ELR (cell line): Measurements from ENCODE around the gene SMCO1.
"Not testable (repeated sequence)": the region's sequence is repeated elsewhere in the genome, so short reads cannot be mapped to it uniquely, and the experiment has no call there.

Experiments
- DNase-seq: peaks from one replicate; pipeline ENCODE4 v3.0.0-alpha.2; 2015; ENCODE audit warnings: low read depth

SMCO1 gene, protein sequence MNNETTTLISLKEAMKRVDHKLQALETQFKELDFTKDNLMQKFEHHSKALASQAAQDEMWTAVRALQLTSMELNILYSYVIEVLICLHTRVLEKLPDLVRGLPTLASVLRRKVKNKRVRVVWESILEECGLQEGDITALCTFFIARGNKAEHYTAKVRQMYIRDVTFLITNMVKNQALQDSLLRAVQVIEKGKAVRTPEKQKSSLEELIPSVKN

DNA sequence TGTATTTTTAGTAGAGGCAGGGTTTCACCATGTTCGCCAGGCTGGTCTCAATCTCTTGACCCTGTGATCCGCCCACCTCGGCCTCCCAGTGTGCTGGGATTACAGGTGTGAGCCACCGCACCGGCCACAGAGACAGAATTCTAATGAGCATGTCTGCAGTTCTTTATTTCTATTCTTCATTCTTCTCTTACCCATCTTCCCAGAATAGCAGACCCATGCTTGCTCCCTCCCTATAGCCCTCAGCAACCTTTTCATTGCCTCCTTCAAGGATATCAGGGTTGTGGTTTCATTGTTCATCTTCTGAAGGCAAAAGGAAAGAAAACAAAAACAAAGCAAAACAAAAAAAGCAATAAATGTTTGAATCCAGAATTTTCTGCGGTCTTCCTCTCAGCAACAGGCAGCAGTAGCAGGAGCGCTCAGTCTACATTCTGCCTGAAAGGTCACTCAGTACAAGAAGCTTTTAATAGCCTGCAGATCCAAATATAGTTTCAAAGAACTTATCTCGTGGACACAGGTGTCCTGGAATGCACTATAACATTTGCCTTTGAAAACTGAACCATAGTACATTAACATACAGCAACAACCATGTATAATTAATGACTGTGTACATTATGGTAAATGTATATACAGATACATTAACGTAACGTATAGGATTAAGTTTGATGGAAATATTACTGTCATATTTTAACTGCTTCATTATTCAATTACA lies at the start of gene SMCO1:
Gene SMCO1, minus strand, starts transcription at position 434 of the 709 bp plus-strand sequence. Its CDS starts 137 bp downstream, at position 297.
- DNase-seq: no peak

GRCh38 chr3:196563721-196564225 lies 48.6 kb upstream of the SMCO1 start:
- peak; percentile 76 for DNase-seq

- DNase-seq: peak; percentile 60
Measured at GRCh38 chr3:196559826-196560225, 44.7 kb upstream of the SMCO1 start.

- no peak for DNase-seq
Measured at GRCh38 chr3:196558476-196558875, 43.3 kb upstream of the SMCO1 start.

GRCh38 chr3:196557236-196557635 lies 42.1 kb upstream of the SMCO1 start:
- no peak for DNase-seq

GRCh38 chr3:196555295-196555694 lies 40.1 kb upstream of the SMCO1 start:
- DNase-seq: no peak

DNA sequence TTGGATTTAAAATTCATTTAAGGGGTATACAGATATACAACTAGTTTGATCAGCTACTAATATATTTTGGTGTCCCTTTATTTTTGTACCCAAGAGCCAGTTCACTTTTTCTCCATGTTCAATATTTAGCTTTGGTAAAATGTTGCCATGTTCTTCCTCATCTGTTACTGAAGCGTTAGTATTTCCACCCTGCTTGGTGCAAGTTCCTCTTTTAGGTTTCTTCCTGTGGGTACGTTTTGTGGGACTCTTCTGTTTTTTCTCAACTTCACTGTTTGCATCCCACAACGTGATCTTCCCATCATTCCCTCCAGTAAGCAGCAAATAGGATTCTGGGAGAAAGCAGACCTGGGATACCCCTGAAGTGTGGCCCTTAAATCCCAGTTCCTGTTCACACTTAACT lies 39.1 kb upstream of the SMCO1 start:
- no peak for DNase-seq

GRCh38 chr3:196553551-196553950 lies 38.4 kb upstream of the SMCO1 start:
- DNase-seq: no peak

- no peak for DNase-seq
Measured at GRCh38 chr3:196552253-196552652, 37.1 kb upstream of the SMCO1 start.

DNA sequence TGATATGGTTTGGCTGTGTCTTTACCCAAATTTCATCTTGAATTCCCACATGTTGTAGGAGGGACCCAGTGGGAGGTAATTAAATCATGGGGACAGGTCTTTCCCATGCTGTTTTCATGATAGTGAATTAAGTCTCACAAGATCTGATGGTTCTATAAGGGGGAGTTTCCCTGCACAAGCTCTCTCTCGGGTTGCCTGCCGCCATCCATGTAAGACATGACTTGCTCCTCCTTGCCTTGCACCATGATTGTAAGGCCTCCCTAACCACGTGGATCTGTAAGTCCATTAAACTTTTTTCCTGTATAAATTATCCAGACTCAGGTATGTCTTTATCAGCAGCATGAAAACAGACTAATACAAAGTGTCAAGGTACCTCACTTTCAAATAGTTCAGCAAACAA lies 35.0 kb upstream of the SMCO1 start:
- DNase-seq: not testable (repeated sequence)

DNA sequence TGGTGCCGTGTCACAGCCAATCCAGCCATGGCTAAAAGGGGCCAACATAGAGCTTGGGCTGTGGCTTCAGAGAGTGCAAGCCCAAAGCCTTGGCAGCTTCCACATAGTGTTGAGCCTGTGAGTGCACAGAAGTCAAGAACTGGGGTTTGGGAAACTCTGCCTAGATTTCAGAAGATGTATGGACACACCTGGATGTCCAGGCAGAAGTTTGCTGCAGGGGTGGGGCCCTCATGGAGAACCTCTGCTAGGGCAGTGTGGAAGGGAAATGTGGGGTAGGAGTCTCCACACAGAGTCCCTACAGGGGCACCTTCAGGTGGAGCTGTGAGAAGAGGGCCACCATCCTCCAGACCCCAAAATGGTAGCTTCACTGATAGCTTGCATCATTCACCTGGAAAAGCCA lies 34.2 kb upstream of the SMCO1 start:
- not testable (repeated sequence) for DNase-seq

- no peak for DNase-seq
Measured at GRCh38 chr3:196547067-196547466, 31.9 kb upstream of the SMCO1 start.

- DNase-seq: no peak
Measured at GRCh38 chr3:196546537-196546936, 31.4 kb upstream of the SMCO1 start.

DNA sequence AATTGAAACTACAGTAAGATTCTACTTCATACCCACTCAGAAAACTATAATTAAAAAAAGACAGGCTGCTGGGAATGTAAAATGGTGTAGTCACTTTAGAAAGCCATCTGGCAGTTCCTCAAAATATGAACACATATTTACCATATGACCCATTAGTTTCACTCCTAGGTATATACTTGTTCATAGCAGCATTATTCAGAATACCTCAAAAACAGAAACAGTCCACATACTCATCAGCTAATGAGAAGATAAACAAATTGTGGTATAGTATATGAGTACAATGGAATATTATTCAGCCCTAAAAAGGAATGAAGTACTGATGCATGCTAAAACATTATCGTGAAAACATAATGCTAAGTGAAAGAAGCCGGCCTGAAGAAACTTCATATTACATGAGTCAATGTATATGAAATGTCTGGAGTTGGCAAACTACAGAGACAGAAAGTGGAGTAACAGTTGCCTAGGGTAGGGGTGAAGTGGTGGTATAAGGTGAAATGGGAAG lies 29.4 kb upstream of the SMCO1 start:
- DNase-seq: no peak

DNA sequence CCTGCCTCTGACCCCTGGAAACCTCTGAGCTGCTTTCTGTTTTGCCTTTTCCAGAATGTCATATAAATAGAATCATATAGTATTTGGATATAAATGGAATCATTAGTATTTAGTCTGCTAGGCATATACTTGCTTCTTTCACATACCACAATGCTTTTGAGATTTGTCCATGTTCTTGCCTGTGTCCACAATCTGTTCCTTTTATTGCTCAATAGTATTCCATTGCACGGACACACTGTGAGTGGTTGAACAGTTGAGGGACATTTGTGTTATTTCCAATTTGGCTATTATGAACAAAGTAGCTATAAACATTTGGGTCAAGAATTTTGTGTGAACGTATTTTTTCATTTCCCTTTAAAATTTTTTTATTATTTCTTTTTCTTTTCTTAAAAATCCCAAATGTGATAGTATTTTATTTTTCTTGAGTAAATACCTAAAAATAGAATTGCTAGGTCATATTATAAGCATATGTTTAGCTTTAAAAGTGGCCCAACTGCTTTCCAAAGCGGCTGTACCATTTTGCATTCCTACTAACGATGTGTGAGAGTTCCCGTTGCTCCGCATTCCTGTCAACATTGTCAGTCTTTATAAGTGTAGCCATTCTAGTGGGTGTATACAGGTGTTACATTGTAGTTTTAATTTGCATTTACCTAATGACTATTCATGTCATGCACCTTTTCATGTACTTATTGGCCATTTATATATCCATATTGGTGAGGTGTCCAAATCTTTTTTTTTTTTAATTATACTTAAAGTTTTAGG lies 26.7 kb upstream of the SMCO1 start:
- no peak for DNase-seq

GRCh38 chr3:196537319-196537984 lies 22.3 kb upstream of the SMCO1 start:
- DNase-seq: peak; percentile 52

DNA sequence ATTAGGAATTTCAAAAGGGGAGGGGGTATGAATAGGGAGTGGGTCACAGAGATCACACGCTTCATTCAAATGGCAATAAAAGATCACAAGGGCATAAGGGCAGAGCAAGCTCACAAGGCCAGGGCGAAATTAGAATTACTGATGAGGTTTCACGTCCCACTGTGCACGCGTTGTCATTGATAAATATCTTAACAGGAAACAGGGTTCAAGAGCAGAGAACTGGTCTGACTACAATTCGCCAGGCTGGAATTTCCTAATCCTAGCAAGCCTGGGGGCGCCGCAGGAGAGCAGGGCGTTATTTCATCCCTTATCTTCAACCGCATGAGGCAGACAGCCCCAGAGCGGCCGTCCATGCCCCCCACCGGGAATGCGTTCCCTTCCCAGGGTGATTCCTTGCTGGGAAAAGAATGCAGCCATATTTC lies 18.1 kb upstream of the SMCO1 start:
- no peak for DNase-seq

DNA sequence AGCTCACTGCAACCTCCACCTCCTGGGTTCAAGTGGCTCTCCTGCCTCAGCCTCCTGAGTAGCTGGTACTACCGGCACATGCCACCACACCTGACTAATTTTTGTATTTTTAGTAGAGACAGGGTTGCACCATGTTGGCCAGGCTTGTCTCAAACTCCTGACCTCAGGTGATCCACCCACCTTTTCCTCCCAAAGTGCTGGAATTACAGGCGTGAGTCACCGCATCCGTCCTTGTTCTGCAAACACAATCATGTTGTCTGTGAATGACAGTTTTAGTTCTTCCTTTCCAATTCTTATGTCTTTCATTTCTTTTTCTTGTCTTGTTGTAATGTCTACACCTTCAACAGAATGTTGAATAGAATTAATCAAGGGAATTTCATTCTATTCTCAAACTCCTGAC lies 16.3 kb upstream of the SMCO1 start:
- DNase-seq: no peak

GRCh38 chr3:196528639-196529233 lies 13.6 kb upstream of the SMCO1 start:
- peak; percentile 84 for DNase-seq

DNA sequence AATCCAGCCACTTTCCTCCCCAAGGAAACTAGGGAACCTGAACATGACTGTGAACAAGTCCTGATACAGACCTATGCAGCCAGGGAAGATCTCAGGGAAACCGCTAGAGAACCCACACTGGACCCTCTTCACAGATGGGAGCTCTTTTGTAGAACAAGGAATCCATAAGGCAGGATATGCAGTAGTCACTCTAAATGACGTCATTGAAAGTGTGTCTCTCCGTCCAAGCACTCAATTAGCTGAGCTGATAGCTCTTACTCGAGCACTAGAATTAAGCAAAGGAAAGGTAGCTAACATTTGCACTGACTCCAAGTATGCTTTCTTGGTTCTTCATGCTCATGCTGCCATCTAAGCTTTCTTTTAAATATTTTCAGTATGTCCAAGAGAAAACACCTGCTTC lies 10.0 kb upstream of the SMCO1 start:
- no peak for DNase-seq

DNA sequence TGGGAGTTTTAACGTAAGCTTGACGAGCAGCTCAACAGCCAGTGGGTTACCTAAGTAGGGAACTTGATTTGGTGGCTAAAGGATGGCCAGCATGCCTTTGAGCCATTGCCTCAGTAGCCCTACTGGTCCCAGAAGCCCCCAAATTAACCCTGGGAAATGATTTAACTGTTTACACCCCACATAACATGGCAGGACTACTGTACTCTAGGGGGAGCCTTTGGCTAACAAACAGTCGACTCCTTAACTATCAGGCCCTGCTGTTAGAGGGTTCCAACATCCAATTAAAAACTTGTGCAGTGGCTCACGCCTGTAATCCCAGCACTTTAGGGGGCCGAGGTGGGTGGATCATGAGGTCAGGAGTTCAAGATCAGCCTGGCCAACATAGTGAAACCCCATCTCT lies 9.4 kb upstream of the SMCO1 start:
- DNase-seq: peak; percentile 43

DNA sequence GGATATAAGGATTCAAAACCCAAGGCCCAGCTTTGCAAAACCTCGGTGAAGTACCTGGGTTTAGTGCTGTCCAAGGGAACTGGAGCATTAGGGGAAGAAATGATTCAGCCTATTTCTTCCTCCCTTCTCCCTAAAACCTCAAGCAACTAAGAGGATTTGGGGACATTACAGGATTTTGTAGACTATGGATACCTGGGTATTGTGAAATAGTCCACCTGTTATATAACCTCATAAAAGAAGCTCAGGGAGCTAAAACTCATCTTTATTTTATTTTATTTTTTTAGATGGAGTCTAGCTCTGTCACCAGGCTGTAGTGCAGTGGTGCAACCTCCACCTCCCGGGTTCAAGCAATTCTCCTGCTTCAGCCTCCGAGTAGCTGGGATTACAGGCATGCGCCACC lies 8.7 kb upstream of the SMCO1 start:
- DNase-seq: no peak
